Trophoblast cell (in vitro differentiated cells and primary cell): ENCODE data around the gene PSD2.

Source experiments
- DNase-seq, 2 donors: peaks; one replicate each; pipeline ENCODE4 v3.0.0-alpha.2; 2016
- H2AFZ ChIP-seq: 2 replicates; pipeline ENCODE4 v1.6.1; 2013; ENCODE audit warnings: low read length, moderate library complexity, mild to moderate bottlenecking; ENCODE audit not compliant: insufficient read depth, poor library complexity
- H2AK5ac ChIP-seq: 2 replicates; pipeline ENCODE4 v1.6.1; 2013; ENCODE audit warnings: mild to moderate bottlenecking, low read length
- H2BK120ac ChIP-seq: 2 replicates; pipeline ENCODE4 v1.6.1; 2013; ENCODE audit warnings: low read length, mild to moderate bottlenecking, moderate library complexity; ENCODE audit not compliant: insufficient read depth, poor library complexity
- H2BK12ac ChIP-seq: 2 replicates; pipeline ENCODE4 v1.6.1; 2013; ENCODE audit warnings: mild to moderate bottlenecking, low read length, moderate library complexity
- H2BK5ac ChIP-seq: 2 replicates; pipeline ENCODE4 v1.6.1; 2013; ENCODE audit warnings: low read length, low read depth, moderate library complexity, mild to moderate bottlenecking; ENCODE audit not compliant: poor library complexity
- H3K14ac ChIP-seq: 2 replicates; pipeline ENCODE4 v1.6.1; 2013; ENCODE audit warnings: mild to moderate bottlenecking, low read length
- H3K18ac ChIP-seq: 2 replicates; pipeline ENCODE4 v1.6.1; 2013; ENCODE audit warnings: mild to moderate bottlenecking, low read length
- H3K23ac ChIP-seq: 2 replicates; pipeline ENCODE4 v1.6.1; 2013; ENCODE audit warnings: low read length
- H3K27ac ChIP-seq: 2 replicates; pipeline ENCODE4 v1.5.1; 2013; ENCODE audit warnings: low read depth, mild to moderate bottlenecking, inconsistent platforms, low read length, moderate library complexity
- H3K27me3 ChIP-seq: 2 replicates; pipeline ENCODE4 v1.6.1; 2013; ENCODE audit warnings: inconsistent platforms, mild to moderate bottlenecking, low read length, moderate library complexity; ENCODE audit not compliant: insufficient read depth
- H3K36me3 ChIP-seq, 2 experiments: 1 replicate in 1 of 2; 2 replicates in 1 of 2; pipeline ENCODE4 v1.6.1; 2013; ENCODE audit warnings: low read length in 2 of 2, mild to moderate bottlenecking in 2 of 2, moderate library complexity in 1 of 2; ENCODE audit not compliant: insufficient read depth in 2 of 2, control insufficient read depth in 1 of 2
- H3K4ac ChIP-seq: 2 replicates; pipeline ENCODE4 v1.6.1; 2013; ENCODE audit warnings: low read depth, mild to moderate bottlenecking, low read length, moderate library complexity
- H3K4me1 ChIP-seq, 2 experiments: 1 replicate in 1 of 2; 2 replicates in 1 of 2; pipeline ENCODE4 v1.6.1; 2013; ENCODE audit warnings: low read length in 2 of 2, mild to moderate bottlenecking in 2 of 2, moderate library complexity in 1 of 2; ENCODE audit not compliant: insufficient read depth in 2 of 2, control insufficient read depth in 1 of 2
- H3K4me2 ChIP-seq: 2 replicates; pipeline ENCODE4 v1.6.1; 2013; ENCODE audit warnings: inconsistent platforms, mild to moderate bottlenecking, low read length, moderate library complexity
- H3K4me3 ChIP-seq: 2 replicates; pipeline ENCODE4 v1.5.1; 2013; ENCODE audit warnings: mild to moderate bottlenecking, low read depth, low read length, inconsistent platforms
- H3K79me1 ChIP-seq: one replicate; pipeline ENCODE4 v1.6.1; 2013; ENCODE audit warnings: low read length
- H3K79me2 ChIP-seq: 2 replicates; pipeline ENCODE4 v1.6.1; 2013; ENCODE audit warnings: low read length, mild to moderate bottlenecking; ENCODE audit not compliant: control insufficient read depth, insufficient read depth, poor library complexity
- H3K9ac ChIP-seq: 2 replicates; pipeline ENCODE4 v1.6.1; 2013; ENCODE audit warnings: mild to moderate bottlenecking, low read length
- H3K9me3 ChIP-seq: 2 replicates; pipeline ENCODE4 v1.6.1; 2013; ENCODE audit warnings: low read depth, mild to moderate bottlenecking, control low read depth, inconsistent platforms, low read length; ENCODE audit not compliant: insufficient read depth
- H4K12ac ChIP-seq: 2 replicates; pipeline ENCODE4 v1.6.1; 2013; ENCODE audit warnings: low read depth, mild to moderate bottlenecking, low read length, moderate library complexity
- H4K8ac ChIP-seq: 2 replicates; pipeline ENCODE4 v1.6.1; 2013; ENCODE audit warnings: low read depth, mild to moderate bottlenecking, low read length, moderate library complexity
- H4K91ac ChIP-seq: one replicate; pipeline ENCODE4 v1.6.1; 2013; ENCODE audit warnings: low read depth, mild to moderate bottlenecking, low read length, moderate library complexity
- WGBS: extraction: QIAGEN DNeasy Blood & Tissue Kit; methylation state at CpG from one replicate; pipeline ENCODE4 v1.1.7; 2013; ENCODE audit warnings: missing lambda C conversion rate; ENCODE audit not compliant: insufficient read length, insufficient coverage; ENCODE audit errors: extremely low coverage; 5-methylcytosine and 5-hydroxymethylcytosine counted together

Gene PSD2

DNA sequence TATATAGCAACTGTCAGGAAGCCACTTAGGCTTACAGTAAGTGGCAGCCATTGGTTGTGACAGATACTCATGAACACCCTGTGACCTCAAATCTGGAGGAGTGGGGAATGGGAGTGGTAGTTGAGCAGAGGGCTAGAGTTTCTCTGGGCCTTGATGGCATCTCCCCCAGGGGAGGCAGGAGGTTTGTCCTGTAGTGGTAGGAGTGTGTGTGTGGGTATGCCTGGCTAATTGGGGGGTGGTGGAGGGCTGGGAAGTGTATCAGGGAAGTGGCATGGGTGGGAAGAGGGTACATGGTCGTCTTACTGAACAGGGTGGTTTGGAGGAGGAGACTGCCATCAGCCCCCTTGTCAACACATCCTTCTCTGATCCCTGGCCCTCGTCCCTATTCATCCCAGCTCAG lies 71.5 kb downstream of the PSD2 start:
- no peak overlapping the region for H3K14ac ChIP-seq
- peaks cover 3% of the 10 kb centered on the region for H3K27me3 ChIP-seq

GRCh38 chr5:139867581-139867980 lies 72.0 kb downstream of the PSD2 start:
- Histone ChIP-seq H2AFZ (no peak overlapping the region), H3K4ac (no peak overlapping the region), H3K18ac (no peak overlapping the region), H3K27ac (no peak overlapping the region), H4K12ac (no peak overlapping the region), H3K27me3 (peaks cover 3% of the 10 kb centered on the region), H3K4me3 (no peak overlapping the region), H2BK120ac (no peak overlapping the region), H3K9me3 (peaks cover 3% of the 10 kb centered on the region), H3K23ac (no peak overlapping the region), H3K79me1 (no peaks in the 10 kb centered on the region), H4K91ac (no peak overlapping the region), H4K8ac (no peak overlapping the region), H3K9ac (no peak overlapping the region), H3K79me2 (no peaks in the 10 kb centered on the region), H3K4me1 (no peaks in the 10 kb centered on the region), H2BK12ac (no peak overlapping the region), H2BK5ac (no peak overlapping the region), H3K36me3 (no peaks in the 10 kb centered on the region), H3K14ac (no peak overlapping the region), H3K4me2 (no peak overlapping the region), H2AK5ac (no peak overlapping the region)
- DNase-seq = no peak

More for the DNA sequence above, 71.5 kb downstream of the PSD2 start:
- DNase-seq = no peak
- Histone ChIP-seq H3K4ac (no peak overlapping the region), H3K27ac (no peak overlapping the region), H3K4me1 (no peaks in the 10 kb centered on the region), H3K9me3 (peaks cover under 1% of the 10 kb centered on the region), H2BK120ac (no peak overlapping the region), H3K9ac (no peak overlapping the region), H3K79me1 (no peaks in the 10 kb centered on the region), H3K18ac (no peak overlapping the region), H2BK12ac (no peak overlapping the region), H3K4me3 (no peak overlapping the region), H3K23ac (no peak overlapping the region), H2BK5ac (no peak overlapping the region), H3K36me3 (no peaks in the 10 kb centered on the region), H2AFZ (no peak overlapping the region), H4K91ac (no peak overlapping the region), H3K79me2 (no peaks in the 10 kb centered on the region), H4K12ac (no peak overlapping the region), H3K4me2 (no peak overlapping the region), H4K8ac (no peak overlapping the region), H2AK5ac (no peak overlapping the region)
- WGBS = no CpG with 5 or more reads among the region's 2 CpGs

- no peak overlapping the region for H3K9ac ChIP-seq
- no peak overlapping the region for H2BK120ac ChIP-seq
- H2BK12ac ChIP-seq = no peak overlapping the region
- H2AK5ac ChIP-seq = no peak overlapping the region
- H3K36me3 ChIP-seq = no peaks in the 10 kb centered on the region
- no peak overlapping the region for H3K27ac ChIP-seq
- H3K4ac ChIP-seq = no peak overlapping the region
- no peak overlapping the region for H4K8ac ChIP-seq
- H3K23ac ChIP-seq = no peak overlapping the region
- DNase-seq = no peak
- H3K79me1 ChIP-seq = no peaks in the 10 kb centered on the region
- no peak overlapping the region for H4K12ac ChIP-seq
- H3K9me3 ChIP-seq = peaks cover 7% of the 10 kb centered on the region
- H3K79me2 ChIP-seq = no peaks in the 10 kb centered on the region
- no peak overlapping the region for H3K4me2 ChIP-seq
- no peak overlapping the region for H3K4me3 ChIP-seq
- no peak overlapping the region for H2AFZ ChIP-seq
- no peak overlapping the region for H4K91ac ChIP-seq
- no peak overlapping the region for H3K14ac ChIP-seq
- no peak overlapping the region for H3K18ac ChIP-seq
- no peak overlapping the region for H2BK5ac ChIP-seq
- no peaks in the 10 kb centered on the region for H3K4me1 ChIP-seq
- H3K27me3 ChIP-seq = peaks cover 3% of the 10 kb centered on the region
- no CpG with 5 or more reads among the region's 9 CpGs for WGBS
Measured at GRCh38 chr5:139869042-139869790, 73.6 kb downstream of the PSD2 start.

GRCh38 chr5:139870677-139871076 lies 75.1 kb downstream of the PSD2 start:
- H2AFZ ChIP-seq = no peak overlapping the region
- DNase-seq = no peak
- WGBS = no CpG with 5 or more reads among the region's 1 CpG

More at GRCh38 chr5:139870677-139871076, 75.1 kb downstream of the PSD2 start:
- no peak overlapping the region for H2BK5ac ChIP-seq
- H3K27me3 ChIP-seq = peaks cover 3% of the 10 kb centered on the region
- H3K36me3 ChIP-seq = no peaks in the 10 kb centered on the region
- no peak overlapping the region for H2BK12ac ChIP-seq
- no peaks in the 10 kb centered on the region for H3K79me1 ChIP-seq
- H2BK120ac ChIP-seq = no peak overlapping the region
- no peak overlapping the region for H3K14ac ChIP-seq
- H4K8ac ChIP-seq = no peak overlapping the region
- no peak overlapping the region for H3K18ac ChIP-seq
- H3K4me3 ChIP-seq = no peak overlapping the region
- H3K9ac ChIP-seq = no peak overlapping the region
- no peak overlapping the region for H3K23ac ChIP-seq
- H3K4ac ChIP-seq = no peak overlapping the region
- H4K91ac ChIP-seq = no peak overlapping the region
- H4K12ac ChIP-seq = no peak overlapping the region
- H3K27ac ChIP-seq = no peak overlapping the region
- no peaks in the 10 kb centered on the region for H3K4me1 ChIP-seq
- H3K4me2 ChIP-seq = no peak overlapping the region
- H3K9me3 ChIP-seq = peaks cover 7% of the 10 kb centered on the region
- H3K79me2 ChIP-seq = no peaks in the 10 kb centered on the region
- no peak overlapping the region for H2AK5ac ChIP-seq
